OCI-LY3 (cell line): ENCODE measurements around the gene PADI3.

Experiments used
- H2AFZ ChIP-seq: fragments of 200-600, 300-600 bp; shearing (Covaris generic); 2 replicates; pipeline ENCODE4 v1.6.0; 2014; ENCODE audit warnings: antibody characterized with exemption, low read depth, low read length
- H3K27ac ChIP-seq: fragments of 200-600, 300-600 bp; sonication (generic); 2 replicates; pipeline ENCODE4 v1.5.1; 2014; ENCODE audit warnings: mild to moderate bottlenecking, low read length, moderate library complexity, mixed read lengths
- H3K27me3 ChIP-seq: fragments of 200-600, 300-600 bp; sonication (generic); 2 replicates; pipeline ENCODE4 v1.6.1; 2014; ENCODE audit warnings: low read depth, low read length, mixed read lengths
- H3K36me3 ChIP-seq: fragments of 200-600, 300-600 bp; sonication (generic); replicated peaks from 2 replicates; pipeline ENCODE3; 2014; ENCODE audit warnings: low read depth, low read length, mixed read lengths
- H3K4me1 ChIP-seq: fragments of 300-600, 200-600 bp; sonication (generic); 2 replicates; pipeline ENCODE4 v1.6.1; 2014; ENCODE audit warnings: low read length, mixed read lengths
- H3K4me2 ChIP-seq: fragments of 200-600, 300-600 bp; sonication (generic); 2 replicates; pipeline ENCODE4 v1.6.1; 2014; ENCODE audit warnings: low read length, mixed read lengths
- H3K4me3 ChIP-seq: fragments of 300-600, 200-600 bp; sonication (generic); 2 replicates; pipeline ENCODE4 v1.5.1; 2014; ENCODE audit warnings: antibody characterized with exemption, mild to moderate bottlenecking, low read length, moderate library complexity
- H3K79me2 ChIP-seq: fragments of 300-600, 200-600 bp; shearing (Covaris generic); 2 replicates; pipeline ENCODE4 v1.6.1; 2014; ENCODE audit warnings: mild to moderate bottlenecking, low read length, mixed read lengths
- H3K9ac ChIP-seq: fragments of 300-600, 200-600 bp; shearing (Covaris generic); 2 replicates; pipeline ENCODE4 v1.6.0; 2014; ENCODE audit warnings: mild to moderate bottlenecking, low read length, moderate library complexity
- H3K9me3 ChIP-seq: fragments of 200-600, 300-600 bp; shearing (Covaris generic); 2 replicates; pipeline ENCODE4 v1.6.1; 2014; ENCODE audit warnings: low read length, mixed read lengths; ENCODE audit not compliant: insufficient read depth
- H4K20me1 ChIP-seq: fragments of 200-600, 300-600 bp; sonication (generic); 2 replicates; pipeline ENCODE4 v1.6.1; 2016; ENCODE audit warnings: low read length, mixed read lengths; ENCODE audit not compliant: insufficient read depth
- CTCF ChIP-seq: fragments of 200-600, 300-600 bp; sonication (generic); IDR thresholded peaks from 2 replicates; pipeline ENCODE4 v1.5.1; 2014; ENCODE audit warnings: antibody characterized with exemption, low read length, low read depth
- EZH2phosphoT487 ChIP-seq: fragments of 200-600 bp; shearing (Covaris generic); IDR thresholded peaks from 2 replicates; pipeline ENCODE4 v1.6.1; 2018; ENCODE audit warnings: antibody characterized with exemption, mixed run types, low read depth

The PADI3 gene

GRCh38 chr1:17232759-17233661 lies 15.9 kb upstream of the PADI3 start:
- no peak for TF ChIP-seq EZH2phosphoT487
- TF ChIP-seq CTCF, result no peak
- Histone ChIP-seq H3K4me2 (no peak overlapping the region), H3K4me1 (peaks cover 19% of the 10 kb centered on the region), H3K79me2 (no peaks in the 10 kb centered on the region), H3K4me3 (no peak overlapping the region), H2AFZ (no peak overlapping the region), H3K27me3 (no peaks in the 10 kb centered on the region), H3K36me3 (no peaks in the 10 kb centered on the region), H3K27ac (no peak overlapping the region), H4K20me1 (no peaks in the 10 kb centered on the region), H3K9ac (no peak overlapping the region), H3K9me3 (no peaks in the 10 kb centered on the region)

GRCh38 chr1:17233675-17234320 lies 15.1 kb upstream of the PADI3 start:
- H3K4me3 ChIP-seq, result no peak overlapping the region
- no peak overlapping the region for H3K27ac ChIP-seq
- no peaks in the 10 kb centered on the region for H3K36me3 ChIP-seq
- no peak overlapping the region for H3K4me2 ChIP-seq
- no peaks in the 10 kb centered on the region for H3K79me2 ChIP-seq
- no peaks in the 10 kb centered on the region for H3K27me3 ChIP-seq
- no peak for TF ChIP-seq CTCF
- H4K20me1 ChIP-seq, result no peaks in the 10 kb centered on the region
- no peak overlapping the region for H2AFZ ChIP-seq
- H3K9ac ChIP-seq, result no peak overlapping the region
- H3K9me3 ChIP-seq, result no peaks in the 10 kb centered on the region
- H3K4me1 ChIP-seq, result peaks cover 22% of the 10 kb centered on the region

DNA sequence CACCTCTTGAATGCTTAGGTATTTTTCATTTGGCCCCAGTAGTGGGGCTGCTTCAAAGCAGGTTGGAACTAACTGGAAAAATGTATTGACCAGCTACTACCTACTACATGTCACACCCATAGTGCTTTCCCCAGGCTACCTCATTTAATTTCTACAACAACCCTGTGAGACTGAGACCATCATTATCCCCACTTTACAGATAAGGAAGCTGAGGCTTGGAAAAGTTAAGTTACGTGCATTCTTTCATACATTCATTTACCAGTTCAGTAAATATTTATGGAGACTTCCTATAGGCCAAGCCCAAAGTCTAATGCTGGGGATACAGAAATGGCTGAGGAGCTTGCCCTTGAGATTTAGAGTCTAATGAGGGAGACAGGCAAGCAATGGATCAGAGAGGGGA lies 14.5 kb upstream of the PADI3 start:
- TF ChIP-seq EZH2phosphoT487, result no peak
- no peak for TF ChIP-seq CTCF
- H3K9me3 ChIP-seq, result no peaks in the 10 kb centered on the region
- peaks cover 25% of the 10 kb centered on the region for H3K4me1 ChIP-seq
- no peak overlapping the region for H2AFZ ChIP-seq
- H3K9ac ChIP-seq, result no peak overlapping the region
- no peak overlapping the region for H3K4me3 ChIP-seq
- H3K27ac ChIP-seq, result no peak overlapping the region
- no peaks in the 10 kb centered on the region for H3K79me2 ChIP-seq
- no peaks in the 10 kb centered on the region for H4K20me1 ChIP-seq
- H3K36me3 ChIP-seq, result no peaks in the 10 kb centered on the region
- H3K4me2 ChIP-seq, result no peak overlapping the region
- H3K27me3 ChIP-seq, result no peaks in the 10 kb centered on the region

GRCh38 chr1:17235135-17235885 lies 13.6 kb upstream of the PADI3 start:
- Histone ChIP-seq H3K27me3 (no peaks in the 10 kb centered on the region), H3K9ac (no peak overlapping the region), H3K79me2 (no peaks in the 10 kb centered on the region), H3K4me2 (no peak overlapping the region), H3K9me3 (no peaks in the 10 kb centered on the region), H3K4me1 (peaks cover 25% of the 10 kb centered on the region), H4K20me1 (no peaks in the 10 kb centered on the region), H3K36me3 (no peaks in the 10 kb centered on the region), H3K4me3 (no peak overlapping the region), H2AFZ (no peak overlapping the region), H3K27ac (no peak overlapping the region)
- no peak for TF ChIP-seq EZH2phosphoT487
- no peak for TF ChIP-seq CTCF
